VCaP (cell line): Measurements from ENCODE around the gene DPH3.

Source experiments
- H3K27ac ChIP-seq: fragments of 450-650 bp; 2 replicates; pipeline ENCODE4 v1.5.1; 2017
- CTCF ChIP-seq: fragments of 450-650 bp; conservative IDR thresholded peaks from 2 replicates; pipeline ENCODE4 v1.5.1; 2017; ENCODE audit warnings: mild to moderate bottlenecking, moderate library complexity

Gene DPH3

GRCh38 chr3:16245609-16246008 is 19.1 kb downstream of the DPH3 start:
- TF ChIP-seq CTCF, result no peak
- no peak overlapping the region for H3K27ac ChIP-seq

GRCh38 chr3:16243706-16244490 is 20.8 kb downstream of the DPH3 start:
- no peak for TF ChIP-seq CTCF
- H3K27ac ChIP-seq, result no peak overlapping the region

GRCh38 chr3:16242177-16242576 is 22.6 kb downstream of the DPH3 start:
- TF ChIP-seq CTCF, result no peak
- H3K27ac ChIP-seq, result no peak overlapping the region

- TF ChIP-seq CTCF, result no peak
- no peak overlapping the region for H3K27ac ChIP-seq
Measured at GRCh38 chr3:16241225-16241624, 23.5 kb downstream of the DPH3 start.

- H3K27ac ChIP-seq, result no peak overlapping the region
- no peak for TF ChIP-seq CTCF
Measured at GRCh38 chr3:16240229-16241023, 24.3 kb downstream of the DPH3 start.

GRCh38 chr3:16239780-16240179 is 25.0 kb downstream of the DPH3 start:
- H3K27ac ChIP-seq, result no peak overlapping the region
- TF ChIP-seq CTCF, result no peak

GRCh38 chr3:16239086-16239770 is 25.5 kb downstream of the DPH3 start:
- no peak for TF ChIP-seq CTCF
- H3K27ac ChIP-seq, result no peak overlapping the region
